IMR-90 (cell line): ENCODE measurements around the gene EYS. TPM values are rescaled to one million over a fixed set of nuclear protein-coding genes. Genes with fewer than 3 reads are reported as not detected.

Source experiments
- ATAC-seq: fragments of 200-7000 bp; cut with Tn5 transposase; 2 replicates; pipeline ENCODE4 v1.9.1; 2020; ENCODE audit warnings: low read depth, mild to moderate bottlenecking, moderate library complexity
- BruUV-seq: library from RNA; stranded (reverse); fragments of 400-500 nt; replicated peaks from 2 replicates; lab custom pipeline; 2021; lab: Mats Ljungman, UMichigan
- CTCF ChIA-PET: fragments of 300-600 bp; formaldehyde crosslinking; extraction: SDS; loops from one replicate; lab custom pipeline; 2021; ENCODE audit warnings: antibody characterized with exemption; lab: Yijun Ruan, JAX
- POLR2A ChIA-PET: fragments of 300-600 bp; sonication (Branson Sonifier 250); formaldehyde crosslinking; loops from one replicate; lab custom pipeline; 2022; ENCODE audit warnings: antibody characterized with exemption; ENCODE audit not compliant: unreplicated experiment; lab: Charles Lee
- DNase-seq: peaks from one replicate; pipeline ENCODE4 v3.0.0; 2013
- H2AFZ ChIP-seq: replicated peaks from 2 replicates; pipeline ENCODE3; 2013; ENCODE audit warnings: low read length, mild to moderate bottlenecking; ENCODE audit not compliant: poor library complexity
- H2AK5ac ChIP-seq: 2 replicates; pipeline ENCODE4 v1.6.1; 2013; ENCODE audit warnings: low read depth, low read length, inconsistent platforms
- H2AK9ac ChIP-seq: replicated peaks from 2 replicates; pipeline ENCODE3; 2013; ENCODE audit warnings: mild to moderate bottlenecking, low read depth, low read length, moderate library complexity; ENCODE audit not compliant: poor library complexity
- H2BK120ac ChIP-seq: 2 replicates; pipeline ENCODE4 v1.6.1; 2013; ENCODE audit warnings: low read depth, low read length, inconsistent platforms
- H2BK15ac ChIP-seq: 3 replicates; pipeline ENCODE4 v1.6.1; 2013; ENCODE audit warnings: low read depth, low read length, inconsistent platforms
- H2BK20ac ChIP-seq: 2 replicates; pipeline ENCODE4 v1.6.1; 2013; ENCODE audit warnings: low read depth, mild to moderate bottlenecking, inconsistent platforms, low read length, moderate library complexity
- H2BK5ac ChIP-seq: 2 replicates; pipeline ENCODE4 v1.6.1; 2013; ENCODE audit warnings: mild to moderate bottlenecking, low read depth, low read length, inconsistent platforms; ENCODE audit not compliant: poor library complexity, severe bottlenecking
- H3K14ac ChIP-seq: replicated peaks from 2 replicates; pipeline ENCODE4 v1.6.1; 2013; ENCODE audit warnings: low read depth, low read length, inconsistent platforms
- H3K18ac ChIP-seq: 2 replicates; pipeline ENCODE4 v1.6.1; 2013; ENCODE audit warnings: low read depth, low read length, control low read depth
- H3K23ac ChIP-seq: 2 replicates; pipeline ENCODE4 v1.6.1; 2013; ENCODE audit warnings: low read depth, low read length, inconsistent platforms
- H3K27ac ChIP-seq: 2 replicates; pipeline ENCODE4 v1.5.1; 2013; ENCODE audit warnings: mild to moderate bottlenecking, control low read depth, low read length; ENCODE audit not compliant: insufficient read depth
- H3K27me3 ChIP-seq: 2 replicates; pipeline ENCODE4 v1.6.1; 2013; ENCODE audit warnings: low read length; ENCODE audit not compliant: control insufficient read depth, insufficient read depth
- H3K36me3 ChIP-seq: 2 replicates; pipeline ENCODE4 v1.6.1; 2013; ENCODE audit warnings: low read length, mixed read lengths; ENCODE audit not compliant: control insufficient read depth, insufficient read depth
- H3K4ac ChIP-seq: 2 replicates; pipeline ENCODE4 v1.6.1; 2013; ENCODE audit warnings: low read depth, low read length, inconsistent platforms
- H3K4me1 ChIP-seq: 2 replicates; pipeline ENCODE4 v1.6.1; 2013; ENCODE audit warnings: low read length, mixed read lengths; ENCODE audit not compliant: control insufficient read depth, insufficient read depth
- H3K4me2 ChIP-seq: 2 replicates; pipeline ENCODE4 v1.6.1; 2013; ENCODE audit warnings: low read depth, mild to moderate bottlenecking, control low read depth, low read length, moderate library complexity
- H3K4me3 ChIP-seq: 2 replicates; pipeline ENCODE4 v1.5.1; 2013; ENCODE audit warnings: low read depth, mild to moderate bottlenecking, control low read depth, low read length, moderate library complexity; ENCODE audit not compliant: insufficient read depth
- H3K56ac ChIP-seq: 2 replicates; pipeline ENCODE4 v1.6.1; 2013; ENCODE audit warnings: low read length, inconsistent platforms; ENCODE audit not compliant: insufficient read depth; ENCODE audit errors: extremely low read depth
- H3K79me1 ChIP-seq, 2 experiments: 2 replicates each; pipeline ENCODE4 v1.6.1; 2013; ENCODE audit warnings: low read length in 2 of 2, inconsistent platforms in 1 of 2, low read depth in 1 of 2
- H3K9ac ChIP-seq: 2 replicates; pipeline ENCODE4 v1.6.1; 2013; ENCODE audit warnings: low read depth, low read length, control low read depth
- H3K9me1 ChIP-seq: 2 replicates; pipeline ENCODE4 v1.6.1; 2013; ENCODE audit warnings: low read length, inconsistent platforms; ENCODE audit not compliant: insufficient read depth
- H3K9me3 ChIP-seq: 2 replicates; pipeline ENCODE4 v1.6.1; 2013; ENCODE audit warnings: low read length; ENCODE audit not compliant: control insufficient read depth, insufficient read depth
- H4K20me1 ChIP-seq: 2 replicates; pipeline ENCODE4 v1.6.1; 2013; ENCODE audit warnings: low read length, inconsistent platforms; ENCODE audit not compliant: insufficient read depth
- H4K5ac ChIP-seq: 2 replicates; pipeline ENCODE4 v1.6.1; 2013; ENCODE audit warnings: mild to moderate bottlenecking, low read depth, low read length, control low read depth
- H4K8ac ChIP-seq, 2 experiments: 2 replicates each; pipeline ENCODE4 v1.6.1; 2013; ENCODE audit warnings: low read depth in 2 of 2, low read length in 2 of 2, control low read depth in 1 of 2, inconsistent platforms in 1 of 2
- H4K91ac ChIP-seq: 2 replicates; pipeline ENCODE4 v1.6.1; 2013; ENCODE audit warnings: low read depth, low read length, inconsistent platforms; ENCODE audit not compliant: insufficient read depth
- BHLHE40 ChIP-seq: fragments of 150-350 bp; IDR thresholded peaks from 2 replicates; pipeline ENCODE4 v1.6.1; 2016; ENCODE audit warnings: mild to moderate bottlenecking, low read depth, low read length
- CTCF ChIP-seq: conservative IDR thresholded peaks from 2 replicates; pipeline ENCODE4 v1.5.1; 2012; ENCODE audit warnings: mild to moderate bottlenecking, low read depth, low read length, improper control_type of control experiment
- ELK1 ChIP-seq: fragments of 150-350 bp; IDR thresholded peaks from 2 replicates; pipeline ENCODE4 v1.6.1; 2016; ENCODE audit warnings: low read depth, mild to moderate bottlenecking, low read length, moderate library complexity, borderline replicate concordance
- FOS ChIP-seq: fragments of 150-350 bp; IDR thresholded peaks from 2 replicates; pipeline ENCODE4 v1.6.1; 2016; ENCODE audit warnings: low read depth, low read length
- POLR2A ChIP-seq: IDR thresholded peaks from 2 replicates; pipeline ENCODE4 v1.6.1; 2012; ENCODE audit warnings: mild to moderate bottlenecking, low read depth, low read length
- SMC3 ChIP-seq: fragments of 150-350 bp; IDR thresholded peaks from 2 replicates; pipeline ENCODE4 v1.6.1; 2016; ENCODE audit warnings: low read depth, mild to moderate bottlenecking, antibody characterized with exemption, low read length, moderate library complexity
- USF2 ChIP-seq: fragments of 150-350 bp; IDR thresholded peaks from 2 replicates; pipeline ENCODE4 v1.6.1; 2017; ENCODE audit warnings: mild to moderate bottlenecking, antibody characterized with exemption, low read length, low read depth
- WGBS, 2 experiments: methylation state at CpG; one replicate each; pipeline versions ENCODE4 v1.1.5 to v1.1.7; 2013; ENCODE audit warnings: missing lambda C conversion rate in 2 of 2; ENCODE audit not compliant: insufficient read length in 1 of 2; ENCODE audit errors: extremely low coverage in 2 of 2; 5-methylcytosine and 5-hydroxymethylcytosine counted together
- dilution Hi-C: fragments of 300-500 bp; cut with HindIII; formaldehyde crosslinking; loops from one replicate; pipeline ENCODE4 v1.14.3; 2018; ENCODE audit warnings: low sequenced_read_pairs; ENCODE audit not compliant: unreplicated experiment
- in situ Hi-C: fragments of 300-500 bp; cut with MboI; formaldehyde crosslinking; loops from 3 replicates; pipeline ENCODE4 v1.14.3; 2019; ENCODE audit warnings: low sequenced_read_pairs, inconsistent platforms, mixed read lengths
- intact Hi-C: fragments of 100-400 bp; cut with micrococcal nuclease; formaldehyde crosslinking; loops from 2 replicates; pipeline ENCODE4 v1.10.0; 2022
- polyA plus RNA-seq, 3 experiments: library from polyadenylated mRNA; depleted of rRNA; stranded (reverse); fragments of >200 nt; gene quantifications; 2 replicates each; pipeline ENCODE4 v1.2.3, GENCODE V29; 2012; ENCODE audit warnings: low replicate concordance in 1 of 3
- total RNA-seq: library from RNA; depleted of rRNA; stranded (reverse); fragments of >200 nt; gene quantifications from 2 replicates; pipeline ENCODE4 v1.2.3, GENCODE V29; 2012

The EYS gene
- total and polyA plus RNA-seq, 2 of the 4 experiments (the other 2 are of a cell fraction) = under 0.01 TPM; not detected in 1

- no peaks in the 10 kb centered on the region for H3K9me1 ChIP-seq
- no TSS peak for BruUV-seq
- no peak overlapping the region for H3K18ac ChIP-seq
- no peak overlapping the region for H4K91ac ChIP-seq
- intact Hi-C loops (no loop called here), dilution Hi-C loops (no loop called here), in situ Hi-C loops (no loop called here)
- H2AK9ac ChIP-seq = no peak overlapping the region
- H3K4me3 ChIP-seq = no peak overlapping the region
- ChIA-PET POLR2A (no interaction called here), CTCF (no interaction called here)
- H3K36me3 ChIP-seq = no peaks in the 10 kb centered on the region
- H3K9ac ChIP-seq = no peak overlapping the region
- no peaks in the 10 kb centered on the region; the same call in 1 of the 2 replicates for H3K9me3 ChIP-seq
- H3K27ac ChIP-seq = no peak overlapping the region
- TF ChIP-seq POLR2A = no peak
- no peak for TF ChIP-seq FOS
- no peak for TF ChIP-seq BHLHE40
- TF ChIP-seq ELK1 = no peak
- TF ChIP-seq CTCF = no peak
- TF ChIP-seq USF2 = no peak
- TF ChIP-seq SMC3 = no peak
- WGBS, 2 experiments = no CpG with 5 or more reads among the region's 3 CpGs
- no peak overlapping the region for H4K8ac ChIP-seq
- no peak overlapping the region for H2BK120ac ChIP-seq
- H2AFZ ChIP-seq = no peak overlapping the region
- no peaks in the 10 kb centered on the region for H3K27me3 ChIP-seq
- no peak overlapping the region for H3K56ac ChIP-seq
- no peak overlapping the region for H3K4ac ChIP-seq
- H3K79me1 ChIP-seq = no peaks in the 10 kb centered on the region
- H2BK20ac ChIP-seq = no peak overlapping the region
- no peak overlapping the region for H3K23ac ChIP-seq
- H3K14ac ChIP-seq = no peak overlapping the region
- H3K4me1 ChIP-seq = no peaks in the 10 kb centered on the region
- no peak overlapping the region for H2AK5ac ChIP-seq
- H3K4me2 ChIP-seq = no peak overlapping the region
- no peak for ATAC-seq
- H2BK15ac ChIP-seq = no peak overlapping the region
- H2BK5ac ChIP-seq = no peak overlapping the region
- H4K5ac ChIP-seq = no peak overlapping the region
- no peak for DNase-seq
- no peaks in the 10 kb centered on the region for H4K20me1 ChIP-seq
Measured at GRCh38 chr6:65531533-65531932, 175.5 kb downstream of the EYS start.
